HFFc6 (cell line): ENCODE results near the gene DOCK4. TPM values are rescaled to one million over a fixed set of nuclear protein-coding genes. Genes with fewer than 3 reads are reported as not detected.

Source experiments
- DNase-seq: peaks from one replicate; pipeline ENCODE4 v3.0.0-alpha.2; 2018
- H3K27ac Mint-ChIP-seq: 2 replicates; pipeline ENCODE4 v1.8.0; 2020; ENCODE audit warnings: mild to moderate bottlenecking, mixed read lengths
- H3K27me3 Mint-ChIP-seq: 2 replicates; pipeline ENCODE4 v1.8.0; 2021; ENCODE audit warnings: mild to moderate bottlenecking, moderate library complexity, mixed read lengths; ENCODE audit not compliant: insufficient read depth
- H3K36me3 Mint-ChIP-seq: 2 replicates; pipeline ENCODE4 v1.8.0; 2021; ENCODE audit warnings: low read depth, mixed read lengths
- H3K4me1 Mint-ChIP-seq: 2 replicates; pipeline ENCODE4 v1.8.0; 2020; ENCODE audit warnings: low read depth, mixed read lengths
- H3K4me3 Mint-ChIP-seq: 2 replicates; pipeline ENCODE4 v1.8.0; 2020; ENCODE audit warnings: mild to moderate bottlenecking, moderate library complexity, mixed read lengths
- H3K9me3 Mint-ChIP-seq: 2 replicates; pipeline ENCODE4 v1.8.0; 2020; ENCODE audit warnings: mild to moderate bottlenecking, mixed read lengths
- total RNA-seq, 6 experiments: library from RNA; stranded (reverse); fragmentation: NEBNext Ultra II Directional; extraction: Animal tissue kit (Norgen Biotek cat#: 25700); gene quantifications; 2 replicates in 1 of 6; 3 replicates in 5 of 6; pipeline ENCODE4 v1.2.3, GENCODE V29; 2021
- TF ChIP-seq, protein P1 (sequence below): fragments of 200-600 bp; sonication (generic); IDR thresholded peaks from 2 replicates; pipeline ENCODE4 v1.5.0; 2021; ENCODE audit warnings: antibody characterized with exemption, mild to moderate bottlenecking

Gene DOCK4
- total RNA-seq, 6 experiments from 2014 or later: 2.2 to 3.9 (median 3.3) TPM

DNA sequence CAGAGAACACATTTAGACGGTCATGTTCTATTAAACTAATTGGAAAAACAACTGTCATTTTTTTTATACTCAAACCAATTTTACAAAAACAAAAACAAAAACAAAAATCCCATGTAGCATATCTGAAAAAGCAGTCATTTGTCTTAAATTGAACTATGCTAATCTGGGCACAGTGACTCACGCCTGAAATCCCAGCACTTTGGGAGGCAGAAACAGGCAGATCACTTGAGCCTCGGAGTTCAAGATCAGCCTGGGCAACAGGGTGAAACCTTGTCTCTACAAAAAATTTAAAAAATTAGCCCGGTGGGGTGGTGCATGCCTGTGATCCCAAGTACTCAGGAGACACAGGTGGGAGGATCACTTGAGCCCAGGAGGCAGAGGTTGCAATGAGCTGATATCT lies 253.4 kb downstream of the DOCK4 start:
- Mint-ChIP-seq H3K36me3 (no peaks in the 10 kb centered on the region), H3K4me1 (peaks cover 12% of the 10 kb centered on the region; the same call in 1 of the 2 replicates), H3K27me3 (no peaks in the 10 kb centered on the region), H3K9me3 (no peaks in the 10 kb centered on the region), H3K27ac (no peak overlapping the region), H3K4me3 (no peak overlapping the region)
- TF ChIP-seq, protein P1, sequence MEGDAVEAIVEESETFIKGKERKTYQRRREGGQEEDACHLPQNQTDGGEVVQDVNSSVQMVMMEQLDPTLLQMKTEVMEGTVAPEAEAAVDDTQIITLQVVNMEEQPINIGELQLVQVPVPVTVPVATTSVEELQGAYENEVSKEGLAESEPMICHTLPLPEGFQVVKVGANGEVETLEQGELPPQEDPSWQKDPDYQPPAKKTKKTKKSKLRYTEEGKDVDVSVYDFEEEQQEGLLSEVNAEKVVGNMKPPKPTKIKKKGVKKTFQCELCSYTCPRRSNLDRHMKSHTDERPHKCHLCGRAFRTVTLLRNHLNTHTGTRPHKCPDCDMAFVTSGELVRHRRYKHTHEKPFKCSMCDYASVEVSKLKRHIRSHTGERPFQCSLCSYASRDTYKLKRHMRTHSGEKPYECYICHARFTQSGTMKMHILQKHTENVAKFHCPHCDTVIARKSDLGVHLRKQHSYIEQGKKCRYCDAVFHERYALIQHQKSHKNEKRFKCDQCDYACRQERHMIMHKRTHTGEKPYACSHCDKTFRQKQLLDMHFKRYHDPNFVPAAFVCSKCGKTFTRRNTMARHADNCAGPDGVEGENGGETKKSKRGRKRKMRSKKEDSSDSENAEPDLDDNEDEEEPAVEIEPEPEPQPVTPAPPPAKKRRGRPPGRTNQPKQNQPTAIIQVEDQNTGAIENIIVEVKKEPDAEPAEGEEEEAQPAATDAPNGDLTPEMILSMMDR: no peak
- DNase-seq: no peak

DNA sequence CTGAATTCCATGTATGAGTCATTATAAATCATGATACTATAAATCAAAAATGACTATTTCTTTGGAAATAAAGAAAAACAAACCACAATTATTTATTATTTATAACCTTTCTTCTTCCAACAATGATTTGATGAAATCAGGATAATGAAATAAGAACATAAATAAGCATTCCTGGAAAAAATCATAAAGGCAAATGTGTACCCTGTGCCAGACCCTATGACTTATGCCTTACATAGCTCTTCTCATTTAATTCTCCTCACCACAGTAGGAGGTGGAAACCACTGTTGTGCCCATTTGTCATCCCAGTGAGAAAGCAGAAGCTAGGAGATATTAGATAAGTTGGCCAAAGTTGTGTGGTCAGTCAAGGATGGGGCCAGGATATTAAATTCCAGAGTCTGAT lies 255.1 kb downstream of the DOCK4 start:
- Mint-ChIP-seq H3K27me3 (no peaks in the 10 kb centered on the region), H3K9me3 (no peaks in the 10 kb centered on the region), H3K4me1 (peaks cover 12% of the 10 kb centered on the region; the same call in 1 of the 2 replicates), H3K36me3 (no peaks in the 10 kb centered on the region), H3K27ac (no peak overlapping the region), H3K4me3 (no peak overlapping the region)
- TF ChIP-seq, protein P1: no peak
- no peak for DNase-seq

DNA sequence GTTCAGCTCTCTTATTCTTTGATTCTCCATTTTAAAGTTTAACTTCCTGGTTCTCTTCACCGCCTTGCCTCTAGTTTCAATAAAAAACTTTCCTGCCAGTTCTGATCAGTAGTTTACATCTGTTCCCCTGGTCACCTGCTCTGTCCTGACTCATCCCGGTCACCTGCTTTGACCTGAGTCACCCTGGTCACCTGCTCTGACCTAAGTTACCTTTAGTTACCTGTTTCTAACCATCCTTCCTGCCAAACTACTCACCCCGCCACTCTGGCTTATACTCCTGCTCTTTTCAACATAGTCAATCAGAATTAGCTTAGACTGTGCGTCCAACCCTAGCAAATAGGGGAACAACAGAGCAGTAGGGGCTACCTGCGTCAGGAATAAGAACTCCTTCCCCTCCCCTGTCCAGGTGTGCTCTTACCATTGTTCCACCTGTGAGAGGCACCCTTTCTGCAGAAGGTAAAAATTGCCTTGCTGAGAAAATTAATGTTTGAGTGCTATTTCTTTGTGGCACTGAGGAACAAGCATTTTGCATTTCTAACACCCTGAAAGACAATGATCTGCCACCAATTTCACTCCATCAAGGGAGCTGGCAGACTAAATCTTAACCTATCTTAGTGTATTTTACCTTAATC lies 263.6 kb downstream of the DOCK4 start:
- DNase-seq: no peak
- peaks cover 30% of the 10 kb centered on the region for H3K36me3 Mint-ChIP-seq
- H3K4me1 Mint-ChIP-seq: no peaks in the 10 kb centered on the region
- peaks cover 23% of the 10 kb centered on the region for H3K9me3 Mint-ChIP-seq
- TF ChIP-seq, protein P1: no peak
- H3K27me3 Mint-ChIP-seq: no peaks in the 10 kb centered on the region
- H3K4me3 Mint-ChIP-seq: no peak overlapping the region
- H3K27ac Mint-ChIP-seq: no peak overlapping the region

DNA sequence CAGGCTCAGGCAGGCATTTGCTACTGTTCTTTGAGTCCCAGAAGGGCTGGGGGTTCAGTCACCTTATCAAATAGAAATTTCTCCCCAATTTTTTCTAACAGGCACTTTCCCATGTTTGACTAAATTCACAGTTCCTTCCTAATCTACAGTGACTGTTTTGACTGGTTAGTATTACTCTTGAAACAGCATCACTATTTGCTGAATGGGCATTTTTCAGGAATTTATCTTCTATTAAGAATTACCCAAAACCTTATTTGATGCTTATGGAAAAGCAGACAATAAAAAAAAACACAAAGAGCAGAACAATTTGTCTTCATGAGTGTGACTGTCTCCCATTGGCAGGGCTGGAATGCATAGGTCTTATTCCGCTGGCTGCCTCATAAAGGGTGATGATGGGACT lies 269.0 kb downstream of the DOCK4 start:
- Mint-ChIP-seq H3K27me3 (no peaks in the 10 kb centered on the region; the same call in 1 of the 2 replicates), H3K4me1 (peaks cover 9% of the 10 kb centered on the region), H3K27ac (no peak overlapping the region), H3K36me3 (peaks cover 14% of the 10 kb centered on the region), H3K9me3 (peaks cover 5% of the 10 kb centered on the region), H3K4me3 (no peak overlapping the region)
- TF ChIP-seq, protein P1: no peak
- no peak for DNase-seq

DNA sequence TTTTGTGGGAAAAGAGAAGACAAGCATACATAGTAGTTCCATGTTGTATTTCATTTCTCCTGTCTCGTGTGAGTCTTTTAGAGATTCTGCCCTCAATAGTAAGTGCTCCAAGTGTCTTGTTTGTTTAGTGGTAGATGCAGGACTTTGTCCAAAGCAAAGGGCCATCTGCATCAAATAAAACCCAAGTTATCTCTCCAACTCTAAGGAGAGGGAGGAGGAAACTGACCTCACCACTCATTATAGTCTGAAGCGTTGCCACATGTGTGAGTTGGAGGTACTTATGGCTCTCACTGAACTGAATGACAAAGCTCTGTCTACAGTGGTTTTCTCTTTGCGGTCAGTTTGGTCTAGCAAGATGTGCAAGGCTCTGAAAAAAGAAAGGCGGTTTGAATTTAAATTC lies 272.6 kb downstream of the DOCK4 start:
- H3K36me3 Mint-ChIP-seq: peaks cover 8% of the 10 kb centered on the region
- no peaks in the 10 kb centered on the region; the same call in 1 of the 2 replicates for H3K27me3 Mint-ChIP-seq
- no peak overlapping the region for H3K27ac Mint-ChIP-seq
- H3K9me3 Mint-ChIP-seq: no peaks in the 10 kb centered on the region
- peaks cover 29% of the 10 kb centered on the region for H3K4me1 Mint-ChIP-seq
- TF ChIP-seq, protein P1: no peak
- no peak overlapping the region; the same call in 1 of the 2 replicates for H3K4me3 Mint-ChIP-seq
- DNase-seq: no peak
